ENCODE data around the gene MEST. TPM values are rescaled to one million over a fixed set of nuclear protein-coding genes. Genes with fewer than 3 reads are reported as not detected.
A peak's percentile ranks its signal among the peaks of the same experiment; 100 is the strongest.

Gene MEST
- total RNA-seq, 2 experiments from 2014 or later = 6.8 to 9.2 TPM

- Mint-ChIP-seq H3K9me3 (no peaks in the 10 kb centered on the region), H3K27me3 (no peaks in the 10 kb centered on the region), H3K36me3 (ENCODE audit: low read depth) (peaks cover 2% of the 10 kb centered on the region), H3K4me1 (ENCODE audit: low read depth) (no peaks in the 10 kb centered on the region), H3K4me3 (no peak overlapping the region), H3K27ac (no peak overlapping the region)
- intact Hi-C loops (cut with micrococcal nuclease) = no loop called here
- no peak for DNase-seq
- TF ChIP-seq, protein P1, sequence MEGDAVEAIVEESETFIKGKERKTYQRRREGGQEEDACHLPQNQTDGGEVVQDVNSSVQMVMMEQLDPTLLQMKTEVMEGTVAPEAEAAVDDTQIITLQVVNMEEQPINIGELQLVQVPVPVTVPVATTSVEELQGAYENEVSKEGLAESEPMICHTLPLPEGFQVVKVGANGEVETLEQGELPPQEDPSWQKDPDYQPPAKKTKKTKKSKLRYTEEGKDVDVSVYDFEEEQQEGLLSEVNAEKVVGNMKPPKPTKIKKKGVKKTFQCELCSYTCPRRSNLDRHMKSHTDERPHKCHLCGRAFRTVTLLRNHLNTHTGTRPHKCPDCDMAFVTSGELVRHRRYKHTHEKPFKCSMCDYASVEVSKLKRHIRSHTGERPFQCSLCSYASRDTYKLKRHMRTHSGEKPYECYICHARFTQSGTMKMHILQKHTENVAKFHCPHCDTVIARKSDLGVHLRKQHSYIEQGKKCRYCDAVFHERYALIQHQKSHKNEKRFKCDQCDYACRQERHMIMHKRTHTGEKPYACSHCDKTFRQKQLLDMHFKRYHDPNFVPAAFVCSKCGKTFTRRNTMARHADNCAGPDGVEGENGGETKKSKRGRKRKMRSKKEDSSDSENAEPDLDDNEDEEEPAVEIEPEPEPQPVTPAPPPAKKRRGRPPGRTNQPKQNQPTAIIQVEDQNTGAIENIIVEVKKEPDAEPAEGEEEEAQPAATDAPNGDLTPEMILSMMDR (IDR thresholded peaks at IDR 0.05) = no peak
- no peak for ATAC-seq
- POLR2A ChIA-PET = no interaction called here
- CTCF ChIA-PET = no interaction called here
Observed at GRCh38 chr7:130553398-130554029, 61.6 kb downstream of the MEST start.

DNA sequence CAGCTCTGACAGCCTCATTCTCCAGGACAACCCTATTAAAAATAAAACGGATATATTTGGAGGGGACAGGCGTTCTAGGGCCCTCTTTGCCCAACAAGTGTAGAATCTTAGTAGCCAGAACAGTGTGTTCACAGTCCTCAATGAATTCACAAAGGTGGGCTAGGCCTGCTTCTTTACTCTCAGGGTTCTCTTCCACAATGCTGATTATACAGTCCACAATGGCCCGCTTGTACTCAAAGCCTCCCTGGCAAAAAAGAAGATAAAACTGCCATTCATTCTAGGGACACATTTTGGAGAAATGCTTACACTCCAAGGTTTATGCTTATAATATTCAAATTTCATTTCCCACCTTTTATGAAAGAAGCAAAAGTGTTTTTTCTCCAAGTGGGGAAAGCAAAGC, 62.6 kb downstream of the MEST start:
- Mint-ChIP-seq H3K9me3 (no peaks in the 10 kb centered on the region), H3K4me1 (ENCODE audit: low read depth) (no peaks in the 10 kb centered on the region), H3K27me3 (no peaks in the 10 kb centered on the region), H3K36me3 (ENCODE audit: low read depth) (peaks cover 5% of the 10 kb centered on the region), H3K27ac (no peak overlapping the region), H3K4me3 (no peak overlapping the region)
- POLR2A ChIA-PET = no interaction called here
- DNase-seq = no peak
- CTCF ChIA-PET = no interaction called here
- intact Hi-C loops (cut with micrococcal nuclease) = no loop called here
- no peak for ATAC-seq
- TF ChIP-seq, protein P1 (IDR thresholded peaks at IDR 0.05) = no peak

Small RNAs within 50 kb of the gene (microRNA-seq; reads per million reads assigned to microRNA genes)
- 827 reads per million, percentile 86 among the genes with 10 or more reads in this experiment for gene MIR335 (ENCODE audit: borderline microRNAs expressed, borderline replicate concordance)

Other genes with a start within 250 kb of the MEST start
- gene CPA2, start 225.2 kb upstream of the MEST start, total RNA-seq = not detected
- gene CPA4, start 198.9 kb upstream of the MEST start, total RNA-seq = not detected
- gene CPA5, start 147.3 kb upstream of the MEST start, total RNA-seq = under 1 TPM; 0.25 to 0.88 TPM
- not detected for gene CPA1, start 111.6 kb upstream of the MEST start, total RNA-seq
- gene CEP41, start 51.1 kb upstream of the MEST start, total RNA-seq = 10 to 100 TPM; 28.0 to 28.1 TPM
- gene COPG2, start 176.7 kb downstream of the MEST start, total RNA-seq = 10 to 100 TPM; 23.8 to 25.1 TPM
- not detected for gene TSGA13, start 194.5 kb downstream of the MEST start, total RNA-seq
- not detected for gene KLF14, start 242.1 kb downstream of the MEST start, total RNA-seq